Caco-2 (cell line): Measurements from ENCODE around the gene FAM76A. TPM values are rescaled to one million over a fixed set of nuclear protein-coding genes. Genes with fewer than 3 reads are reported as not detected.

ENCODE experiments used
- BruUV-seq: library from RNA; stranded (reverse); fragments of 400-500 nt; replicated peaks from 2 replicates; lab custom pipeline; 2021; lab: Mats Ljungman, UMichigan
- CTCF ChIA-PET: fragments of 300-600 bp; sonication (Branson Sonifier 250); formaldehyde crosslinking; loops from one replicate; lab custom pipeline; 2022; ENCODE audit warnings: antibody characterized with exemption; lab: Charles Lee
- POLR2A ChIA-PET: fragments of 300-600 bp; sonication (Branson Sonifier 250); formaldehyde crosslinking; loops from one replicate; lab custom pipeline; 2022; ENCODE audit warnings: antibody characterized with exemption; lab: Charles Lee
- DNase-seq, 2 experiments: peaks; one replicate each; pipeline versions ENCODE4 v3.0.0 to v3.0.0-alpha.2; 2020 to 2022
- H3K27me3 ChIP-seq: replicated peaks from 2 replicates; pipeline ENCODE4 v1.6.0; 2011; ENCODE audit warnings: low read length; ENCODE audit not compliant: control insufficient read depth, insufficient read depth
- H3K36me3 ChIP-seq: 2 replicates; pipeline ENCODE4 v1.5.1; 2011; ENCODE audit warnings: low read length; ENCODE audit not compliant: control insufficient read depth, insufficient read depth
- H3K4me1 ChIP-seq: fragments of 250-450 bp; sonication (Bioruptor Pico); 2 replicates; pipeline ENCODE4 v1.5.1; 2020; ENCODE audit warnings: mild to moderate bottlenecking
- H3K4me3 ChIP-seq: 2 replicates; pipeline ENCODE4 v1.5.1; 2011; ENCODE audit warnings: low read depth, mild to moderate bottlenecking, control low read depth, low read length
- H3K9me3 ChIP-seq: fragments of 250-450 bp; sonication (Bioruptor Pico); 2 replicates; pipeline ENCODE4 v1.5.1; 2020; ENCODE audit warnings: mild to moderate bottlenecking, moderate library complexity
- H3K27ac Mint-ChIP-seq: one replicate; pipeline ENCODE4 v1.8.0; 2022; ENCODE audit warnings: mixed read lengths; ENCODE audit not compliant: unreplicated experiment
- H3K27me3 Mint-ChIP-seq: one replicate; pipeline ENCODE4 v1.8.0; 2022; ENCODE audit warnings: mixed read lengths; ENCODE audit not compliant: insufficient read depth, unreplicated experiment
- H3K36me3 Mint-ChIP-seq: one replicate; pipeline ENCODE4 v1.8.0; 2022; ENCODE audit warnings: mild to moderate bottlenecking, mixed read lengths; ENCODE audit not compliant: insufficient read depth, unreplicated experiment
- H3K4me1 Mint-ChIP-seq: one replicate; pipeline ENCODE4 v1.8.0; 2022; ENCODE audit warnings: low read depth, mixed read lengths; ENCODE audit not compliant: unreplicated experiment
- H3K4me3 Mint-ChIP-seq: one replicate; pipeline ENCODE4 v1.8.0; 2022; ENCODE audit warnings: mild to moderate bottlenecking, moderate library complexity, mixed read lengths; ENCODE audit not compliant: unreplicated experiment
- H3K9me3 Mint-ChIP-seq: one replicate; pipeline ENCODE4 v1.8.0; 2022; ENCODE audit warnings: mixed read lengths; ENCODE audit not compliant: unreplicated experiment
- CTCF ChIP-seq, 2 experiments: fragments of 200-600 bp in 1 of 2; IDR thresholded peaks; 1 replicate in 1 of 2; 2 replicates in 1 of 2; pipeline versions ENCODE4 v1.5.1 to v1.8.0; 2011 to 2022; ENCODE audit warnings: antibody characterized with exemption in 1 of 2, control low read depth in 1 of 2, inconsistent platforms in 1 of 2, low read depth in 1 of 2, low read length in 1 of 2, mild to moderate bottlenecking in 1 of 2, moderate library complexity in 1 of 2; ENCODE audit not compliant: insufficient read depth in 1 of 2, severe bottlenecking in 1 of 2, unreplicated experiment in 1 of 2
- intact Hi-C: fragments of 100-400 bp; cut with micrococcal nuclease; formaldehyde crosslinking; loops from one replicate; pipeline ENCODE4 v1.10.0; 2022; ENCODE audit not compliant: unreplicated experiment
- total RNA-seq: library from RNA; stranded (reverse); gene quantifications from 2 replicates; pipeline ENCODE4 v1.2.3, GENCODE V29; 2022

FAM76A gene
- total RNA-seq, 1 experiment from 2014 or later, result 9.8 TPM

DNA sequence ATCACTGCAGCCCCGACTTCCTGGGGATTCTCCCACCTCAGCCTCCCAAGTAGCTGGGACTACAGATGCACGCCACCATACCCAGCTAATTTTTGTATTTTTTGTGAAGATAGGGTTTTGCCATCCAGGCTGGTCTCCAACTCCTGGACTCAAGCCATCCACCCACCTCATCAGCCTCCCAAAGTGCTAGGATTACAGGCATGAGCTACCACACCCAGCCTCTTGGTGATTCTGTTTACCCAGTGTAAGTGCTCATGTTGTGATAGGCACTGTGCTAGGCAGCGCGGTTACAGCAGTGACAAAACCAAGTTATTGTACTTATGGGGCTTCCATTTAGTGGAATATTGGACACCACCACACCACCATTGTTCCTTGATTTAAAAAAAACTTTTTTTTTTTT lies 37.6 kb downstream of the FAM76A start:
- H3K27ac Mint-ChIP-seq, result no peak overlapping the region
- H3K36me3 ChIP-seq, result no peaks in the 10 kb centered on the region
- no peaks in the 10 kb centered on the region for H3K9me3 ChIP-seq
- no peaks in the 10 kb centered on the region for H3K27me3 Mint-ChIP-seq
- ChIA-PET CTCF (interaction anchor here (0.6 kb wide), 1 partner anchor 144 kb away, joined by 3 read pairs; no protein-coding TSS in a partner anchor), POLR2A (no interaction called here)
- H3K4me3 Mint-ChIP-seq, result no peak overlapping the region
- peaks cover 13% of the 10 kb centered on the region for H3K36me3 Mint-ChIP-seq
- H3K4me1 Mint-ChIP-seq, result no peaks in the 10 kb centered on the region
- intact Hi-C loops, result no loop called here
- H3K4me1 ChIP-seq, result no peaks in the 10 kb centered on the region
- no peak for DNase-seq
- TF ChIP-seq CTCF (IDR thresholded peaks at IDR 0.05; ENCODE audit: insufficient read depth in 1 of 2, low read depth in 1 of 2, low read length in 1 of 2, severe bottlenecking in 1 of 2, unreplicated experiment in 1 of 2), result no peak
- H3K27me3 ChIP-seq, result no peaks in the 10 kb centered on the region
- no TSS peak for BruUV-seq
- H3K9me3 Mint-ChIP-seq, result no peaks in the 10 kb centered on the region
- no peak overlapping the region for H3K4me3 ChIP-seq

DNA sequence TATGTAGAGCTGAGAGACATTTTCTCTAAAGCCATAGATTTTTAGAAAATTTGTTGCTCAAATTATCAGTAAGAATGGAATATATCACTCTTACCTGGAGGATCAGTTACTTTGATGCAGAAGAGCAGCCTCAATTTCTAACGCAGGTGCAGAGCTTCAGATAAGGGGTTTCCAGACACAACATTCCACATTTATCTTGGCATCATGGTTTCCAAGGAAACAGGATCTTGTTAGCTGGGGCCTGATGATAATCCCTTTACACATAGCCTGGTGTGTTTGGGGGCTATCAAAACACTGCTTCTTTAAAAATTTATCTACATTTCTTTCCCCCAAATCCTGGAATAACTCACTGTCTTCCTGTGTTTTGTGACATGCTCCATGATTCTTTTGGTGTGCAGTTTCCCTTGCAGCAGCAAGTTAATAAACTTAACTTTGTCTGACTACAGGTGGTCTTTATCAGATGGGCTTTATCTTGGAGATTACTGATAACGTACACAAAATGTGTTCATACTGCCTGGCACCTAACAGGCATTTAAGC lies 44.6 kb downstream of the FAM76A start:
- intact Hi-C loops, result no loop called here
- Mint-ChIP-seq H3K27me3 (no peaks in the 10 kb centered on the region), H3K36me3 (peaks cover 9% of the 10 kb centered on the region), H3K4me1 (no peaks in the 10 kb centered on the region), H3K9me3 (no peaks in the 10 kb centered on the region), H3K4me3 (no peak overlapping the region), H3K27ac (no peak overlapping the region)
- H3K4me1 ChIP-seq, result no peaks in the 10 kb centered on the region
- no peak overlapping the region for H3K4me3 ChIP-seq
- ChIA-PET CTCF (interaction anchor here (0.6 kb wide), 1 partner anchor 878 kb away, joined by 3 read pairs; no protein-coding TSS in a partner anchor), POLR2A (no interaction called here)
- TF ChIP-seq CTCF (IDR thresholded peaks at IDR 0.05; ENCODE audit: insufficient read depth in 1 of 2, low read depth in 1 of 2, low read length in 1 of 2, severe bottlenecking in 1 of 2, unreplicated experiment in 1 of 2), result no peak
- no TSS peak for BruUV-seq
- no peaks in the 10 kb centered on the region for H3K27me3 ChIP-seq
- peak in 1 of 2 experiments; percentile 15 for DNase-seq
- H3K9me3 ChIP-seq, result no peaks in the 10 kb centered on the region
- no peaks in the 10 kb centered on the region for H3K36me3 ChIP-seq

- Histone ChIP-seq H3K36me3 (no peaks in the 10 kb centered on the region), H3K9me3 (no peaks in the 10 kb centered on the region), H3K27me3 (no peaks in the 10 kb centered on the region), H3K4me1 (no peaks in the 10 kb centered on the region), H3K4me3 (peak overlapping the region; percentile 27)
- no peaks in the 10 kb centered on the region for H3K27me3 Mint-ChIP-seq
- TSS peak; percentile 68 for BruUV-seq
- TF ChIP-seq CTCF (IDR thresholded peaks at IDR 0.05; ENCODE audit: insufficient read depth in 1 of 2, low read depth in 1 of 2, low read length in 1 of 2, severe bottlenecking in 1 of 2, unreplicated experiment in 1 of 2), result no peak
- no peak for DNase-seq
- H3K9me3 Mint-ChIP-seq, result no peaks in the 10 kb centered on the region
- H3K36me3 Mint-ChIP-seq, result peaks cover 9% of the 10 kb centered on the region
- POLR2A ChIA-PET, result interaction anchor here (0.6 to 2.3 kb wide), 11 partner anchors 12 to 1161 kb away, joined by 3 to 26 read pairs (median 7); partner anchors contain the start of genes FAM76A, IFI6, MED18 and PPP1R8
- intact Hi-C loops, result no loop called here
- no peaks in the 10 kb centered on the region for H3K4me1 Mint-ChIP-seq
- H3K27ac Mint-ChIP-seq, result peak overlapping the region; percentile 79
- CTCF ChIA-PET, result interaction anchor here (0.6 to 2.1 kb wide), 5 partner anchors 12 to 1110 kb away, joined by 3 to 20 read pairs (median 4); partner anchors contain the start of genes FAM76A and MAP3K6
- H3K4me3 Mint-ChIP-seq, result peak overlapping the region; percentile 85
Observed at GRCh38 chr1:27772036-27772931, 46.5 kb downstream of the FAM76A start.
